Measurements from ENCODE around the gene SIVA1. TPM values are rescaled to one million over a fixed set of nuclear protein-coding genes. Genes with fewer than 3 reads are reported as not detected.

SIVA1 gene
- total RNA-seq, 2 donors from 2014 or later = 74.5 to 157 TPM

GRCh38 chr14:104797115-104798044 is 44.4 kb downstream of the SIVA1 start:
- no peak for ATAC-seq
- no peak overlapping the region for H3K27ac Mint-ChIP-seq
- H3K36me3 Mint-ChIP-seq = no peaks in the 10 kb centered on the region
- no peaks in the 10 kb centered on the region for H3K27me3 Mint-ChIP-seq
- peak overlapping the region; percentile 69 for H3K4me3 Mint-ChIP-seq
- H3K4me1 Mint-ChIP-seq (ENCODE audit: low read depth in 2 of 2) = peaks cover 16 to 21% of the 10 kb centered on the region in 2 donors
- H3K9me3 Mint-ChIP-seq = no peaks in the 10 kb centered on the region
- no peak for DNase-seq (ENCODE audit: low spot score)

GRCh38 chr14:104798300-104799243 is 45.6 kb downstream of the SIVA1 start:
- Mint-ChIP-seq H3K9me3 (no peaks in the 10 kb centered on the region), H3K4me3 (peak overlapping the region; percentile 48), H3K36me3 (no peaks in the 10 kb centered on the region), H3K4me1 (ENCODE audit: low read depth in 2 of 2) (peaks cover 9 to 12% of the 10 kb centered on the region in 2 donors), H3K27ac (peak overlapping the region in 1 of 2 donors; percentile 42), H3K27me3 (no peaks in the 10 kb centered on the region)
- no peak for DNase-seq (ENCODE audit: low spot score)
- no peak for ATAC-seq

GRCh38 chr14:104799244-104800014 is 46.5 kb downstream of the SIVA1 start:
- ATAC-seq (no peak), DNase-seq (ENCODE audit: low spot score) (no peak)
- H3K36me3 Mint-ChIP-seq = no peaks in the 10 kb centered on the region
- peak overlapping the region; percentile 48 for H3K4me3 Mint-ChIP-seq
- H3K27me3 Mint-ChIP-seq = no peaks in the 10 kb centered on the region
- H3K4me1 Mint-ChIP-seq (ENCODE audit: low read depth in 2 of 2) = peaks cover 2 to 5% of the 10 kb centered on the region in 2 donors
- H3K27ac Mint-ChIP-seq = peak overlapping the region in 1 of 2 donors; percentile 42
- no peaks in the 10 kb centered on the region for H3K9me3 Mint-ChIP-seq

- no peaks in the 10 kb centered on the region for H3K27me3 Mint-ChIP-seq
- H3K27ac Mint-ChIP-seq = no peak overlapping the region
- H3K4me3 Mint-ChIP-seq = peak overlapping the region; percentile 48
- DNase-seq (ENCODE audit: low spot score) (peak; percentile 82), ATAC-seq (peak; percentile 83 to 86)
- H3K4me1 Mint-ChIP-seq (ENCODE audit: low read depth in 2 of 2) = peaks cover 0 to 3% of the 10 kb centered on the region in 2 donors
- no peaks in the 10 kb centered on the region for H3K36me3 Mint-ChIP-seq
- H3K9me3 Mint-ChIP-seq = no peaks in the 10 kb centered on the region
These were observed 47.2 kb downstream of the SIVA1 start for GRCh38 chr14:104800015-104800770.

- H3K4me1 Mint-ChIP-seq (ENCODE audit: low read depth in 2 of 2) = peaks cover 0 to 3% of the 10 kb centered on the region in 2 donors
- no peaks in the 10 kb centered on the region for H3K9me3 Mint-ChIP-seq
- peak within 1 kb of the TSS in 1 of 2 donors; percentile 21 for H3K27ac Mint-ChIP-seq
- H3K27me3 Mint-ChIP-seq = no peaks in the 10 kb centered on the region
- ATAC-seq (peak in 1 of 2 donors; percentile 2), DNase-seq (ENCODE audit: low spot score) (peak; percentile 80)
- H3K4me3 Mint-ChIP-seq = peak within 1 kb of the TSS; percentile 81
- H3K36me3 Mint-ChIP-seq = no peaks in the 10 kb centered on the region
These were observed 48.0 kb downstream of the SIVA1 start, which contains the start of gene ZBTB42 for GRCh38 chr14:104800771-104801519. TSS of gene ZBTB42 (plus strand) at chr14:104801101. CDS start at chr14:104801198, 97 bp downstream.

- H3K9me3 Mint-ChIP-seq = peaks cover 5% of the 10 kb centered on the region
- ATAC-seq (no peak), DNase-seq (ENCODE audit: low spot score) (no peak)
- H3K27me3 Mint-ChIP-seq = no peaks in the 10 kb centered on the region
- H3K4me3 Mint-ChIP-seq = peak overlapping the region; percentile 81
- peak overlapping the region in 1 of 2 donors; percentile 21 for H3K27ac Mint-ChIP-seq
- H3K4me1 Mint-ChIP-seq (ENCODE audit: low read depth in 2 of 2) = peaks cover 0 to 8% of the 10 kb centered on the region in 2 donors
- no peaks in the 10 kb centered on the region for H3K36me3 Mint-ChIP-seq
These were observed 48.8 kb downstream of the SIVA1 start for GRCh38 chr14:104801520-104802393.

GRCh38 chr14:104802394-104803184 is 49.6 kb downstream of the SIVA1 start:
- Mint-ChIP-seq H3K27me3 (no peaks in the 10 kb centered on the region), H3K36me3 (no peaks in the 10 kb centered on the region), H3K4me3 (peak overlapping the region; percentile 65), H3K27ac (no peak overlapping the region), H3K9me3 (peaks cover 5% of the 10 kb centered on the region), H3K4me1 (ENCODE audit: low read depth in 2 of 2) (peaks cover 0 to 8% of the 10 kb centered on the region in 2 donors)
- ATAC-seq (no peak), DNase-seq (ENCODE audit: low spot score) (no peak)

DNA sequence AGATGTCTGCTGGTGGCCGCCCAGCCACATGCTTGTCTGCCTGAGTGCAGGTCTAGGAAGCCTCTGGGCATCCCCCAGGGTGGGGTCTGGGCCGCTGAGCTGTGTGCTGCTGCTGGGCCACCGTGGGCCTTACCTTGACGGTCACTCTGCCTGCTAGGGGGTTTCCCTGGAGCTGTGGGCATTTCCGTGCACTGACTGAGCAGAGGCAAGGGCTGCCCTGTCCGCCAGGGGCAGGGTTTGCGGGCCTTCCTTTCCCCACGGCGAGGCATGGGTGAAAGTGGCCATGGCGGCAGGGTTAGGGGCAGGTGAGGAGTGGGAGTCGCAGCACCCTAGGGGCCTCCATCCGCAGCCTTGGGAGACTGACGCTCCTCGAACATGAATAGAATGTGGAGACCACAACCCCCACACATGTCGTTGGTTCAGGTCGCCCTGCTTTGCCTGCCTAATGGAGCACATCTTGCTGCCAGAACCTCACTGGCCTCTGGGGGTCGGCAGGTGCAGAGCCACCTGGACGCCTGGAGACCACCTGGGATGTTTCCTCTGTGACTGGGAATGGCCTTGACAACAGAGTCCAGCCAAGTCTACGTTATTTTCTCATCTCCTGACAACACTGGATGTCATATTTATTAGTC is 50.4 kb downstream of the SIVA1 start:
- Mint-ChIP-seq H3K27me3 (no peaks in the 10 kb centered on the region), H3K36me3 (no peaks in the 10 kb centered on the region), H3K9me3 (peaks cover 5% of the 10 kb centered on the region), H3K4me3 (no peak overlapping the region), H3K4me1 (ENCODE audit: low read depth in 2 of 2) (peaks cover 0 to 8% of the 10 kb centered on the region in 2 donors), H3K27ac (no peak overlapping the region)
- ATAC-seq (no peak), DNase-seq (ENCODE audit: low spot score) (no peak)

DNA sequence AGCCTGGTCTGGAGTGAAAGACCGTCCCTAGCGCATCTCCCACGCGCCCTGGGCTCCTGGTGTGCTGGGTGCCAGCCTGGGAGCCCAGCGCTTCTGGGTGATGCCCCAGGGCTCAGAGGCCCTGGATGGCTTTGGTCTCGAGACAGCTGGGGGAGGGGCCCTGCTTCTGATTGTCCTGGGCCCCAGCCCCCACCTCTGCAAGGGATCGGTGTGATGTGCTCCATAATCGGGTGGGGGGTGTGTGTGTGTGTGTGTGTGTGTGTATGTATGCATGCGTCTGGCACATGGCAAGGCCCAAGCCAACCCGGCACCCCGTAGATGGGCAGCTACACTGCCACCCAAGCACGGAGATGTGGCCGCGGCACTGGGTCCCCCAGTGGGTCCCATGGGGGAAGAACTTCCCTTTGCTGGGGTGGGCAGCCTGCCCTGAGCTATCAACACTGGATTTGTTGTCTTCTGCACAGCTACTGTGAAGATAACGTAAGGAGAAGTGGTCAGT is 51.0 kb downstream of the SIVA1 start:
- H3K27ac Mint-ChIP-seq = no peak overlapping the region
- peaks cover 5% of the 10 kb centered on the region for H3K9me3 Mint-ChIP-seq
- H3K27me3 Mint-ChIP-seq = no peaks in the 10 kb centered on the region
- DNase-seq (ENCODE audit: low spot score) = no peak
- no peaks in the 10 kb centered on the region for H3K36me3 Mint-ChIP-seq
- H3K4me1 Mint-ChIP-seq (ENCODE audit: low read depth in 2 of 2) = peaks cover 0 to 8% of the 10 kb centered on the region in 2 donors
- H3K4me3 Mint-ChIP-seq = no peak overlapping the region
- no peak for ATAC-seq

GRCh38 chr14:104804481-104805325 is 51.8 kb downstream of the SIVA1 start:
- Mint-ChIP-seq H3K4me1 (ENCODE audit: low read depth in 2 of 2) (peaks cover 0 to 8% of the 10 kb centered on the region in 2 donors), H3K4me3 (no peak overlapping the region), H3K27ac (no peak overlapping the region), H3K9me3 (peaks cover 5% of the 10 kb centered on the region), H3K27me3 (no peaks in the 10 kb centered on the region), H3K36me3 (no peaks in the 10 kb centered on the region)
- ATAC-seq (no peak), DNase-seq (ENCODE audit: low spot score) (no peak)

All from natural killer cell treated with Interleukin-12 subunit alpha and Interleukin-12 subunit beta and Interleukin-15 and Interleukin-18, amount 100 ng/mL, for 72 hours (primary cell).